ENCODE data around the gene FMN1.

GRCh38 chr15:32823750-32824149, 370.8 kb downstream of the FMN1 start:
- TF ChIP-seq CTCF (IDR thresholded peaks at IDR 0.05 in 8 of 11, conservative IDR thresholded peaks at IDR 0.05 in 3 of 11) = no peak
- no peak for TF ChIP-seq POLR2A (IDR thresholded peaks at IDR 0.05)
